ENCODE measurements around the gene EHBP1L1. TPM values are rescaled to one million over a fixed set of nuclear protein-coding genes. Genes with fewer than 3 reads are reported as not detected.

The EHBP1L1 gene
- total and polyA plus RNA-seq, 4 donors, result 1.1 to 120 (median 10.0) TPM

GRCh38 chr11:65598258-65598699 lies 22.4 kb downstream of the EHBP1L1 start:
- Histone ChIP-seq H3K9me3 (ENCODE audit: control insufficient read depth in 4 of 4, low read length in 3 of 4) (no peaks in the 10 kb centered on the region), H3K4me1 (ENCODE audit: control insufficient read depth in 4 of 4, insufficient read depth in 4 of 4, low read length in 3 of 4) (no peaks in the 10 kb centered on the region), H3K27me3 (ENCODE audit: control insufficient read depth in 4 of 4, insufficient read depth in 4 of 4, low read length in 3 of 4) (no peaks in the 10 kb centered on the region), H3K27ac (ENCODE audit: low read depth in 1 of 2, low read length in 2 of 2) (no peak overlapping the region), H3K9ac (ENCODE audit: low read depth in 1 of 2, low read length in 2 of 2) (no peak overlapping the region), H3K4me3 (ENCODE audit: low read depth in 1 of 3, low read length in 3 of 3) (no peak overlapping the region), H3K36me3 (ENCODE audit: control insufficient read depth in 4 of 4, insufficient read depth in 3 of 4, low read depth in 1 of 4, low read length in 3 of 4) (peaks cover 0 to 36% (median 15%) of the 10 kb centered on the region in 4 donors)
- 93% methylated on average over 16 of the region's 16 CpGs for WGBS
- TF ChIP-seq, protein P1, sequence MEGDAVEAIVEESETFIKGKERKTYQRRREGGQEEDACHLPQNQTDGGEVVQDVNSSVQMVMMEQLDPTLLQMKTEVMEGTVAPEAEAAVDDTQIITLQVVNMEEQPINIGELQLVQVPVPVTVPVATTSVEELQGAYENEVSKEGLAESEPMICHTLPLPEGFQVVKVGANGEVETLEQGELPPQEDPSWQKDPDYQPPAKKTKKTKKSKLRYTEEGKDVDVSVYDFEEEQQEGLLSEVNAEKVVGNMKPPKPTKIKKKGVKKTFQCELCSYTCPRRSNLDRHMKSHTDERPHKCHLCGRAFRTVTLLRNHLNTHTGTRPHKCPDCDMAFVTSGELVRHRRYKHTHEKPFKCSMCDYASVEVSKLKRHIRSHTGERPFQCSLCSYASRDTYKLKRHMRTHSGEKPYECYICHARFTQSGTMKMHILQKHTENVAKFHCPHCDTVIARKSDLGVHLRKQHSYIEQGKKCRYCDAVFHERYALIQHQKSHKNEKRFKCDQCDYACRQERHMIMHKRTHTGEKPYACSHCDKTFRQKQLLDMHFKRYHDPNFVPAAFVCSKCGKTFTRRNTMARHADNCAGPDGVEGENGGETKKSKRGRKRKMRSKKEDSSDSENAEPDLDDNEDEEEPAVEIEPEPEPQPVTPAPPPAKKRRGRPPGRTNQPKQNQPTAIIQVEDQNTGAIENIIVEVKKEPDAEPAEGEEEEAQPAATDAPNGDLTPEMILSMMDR (IDR thresholded peaks at IDR 0.05; ENCODE audit: low read depth, low read length, missing input control), result no peak
- TF ChIP-seq, protein P2, sequence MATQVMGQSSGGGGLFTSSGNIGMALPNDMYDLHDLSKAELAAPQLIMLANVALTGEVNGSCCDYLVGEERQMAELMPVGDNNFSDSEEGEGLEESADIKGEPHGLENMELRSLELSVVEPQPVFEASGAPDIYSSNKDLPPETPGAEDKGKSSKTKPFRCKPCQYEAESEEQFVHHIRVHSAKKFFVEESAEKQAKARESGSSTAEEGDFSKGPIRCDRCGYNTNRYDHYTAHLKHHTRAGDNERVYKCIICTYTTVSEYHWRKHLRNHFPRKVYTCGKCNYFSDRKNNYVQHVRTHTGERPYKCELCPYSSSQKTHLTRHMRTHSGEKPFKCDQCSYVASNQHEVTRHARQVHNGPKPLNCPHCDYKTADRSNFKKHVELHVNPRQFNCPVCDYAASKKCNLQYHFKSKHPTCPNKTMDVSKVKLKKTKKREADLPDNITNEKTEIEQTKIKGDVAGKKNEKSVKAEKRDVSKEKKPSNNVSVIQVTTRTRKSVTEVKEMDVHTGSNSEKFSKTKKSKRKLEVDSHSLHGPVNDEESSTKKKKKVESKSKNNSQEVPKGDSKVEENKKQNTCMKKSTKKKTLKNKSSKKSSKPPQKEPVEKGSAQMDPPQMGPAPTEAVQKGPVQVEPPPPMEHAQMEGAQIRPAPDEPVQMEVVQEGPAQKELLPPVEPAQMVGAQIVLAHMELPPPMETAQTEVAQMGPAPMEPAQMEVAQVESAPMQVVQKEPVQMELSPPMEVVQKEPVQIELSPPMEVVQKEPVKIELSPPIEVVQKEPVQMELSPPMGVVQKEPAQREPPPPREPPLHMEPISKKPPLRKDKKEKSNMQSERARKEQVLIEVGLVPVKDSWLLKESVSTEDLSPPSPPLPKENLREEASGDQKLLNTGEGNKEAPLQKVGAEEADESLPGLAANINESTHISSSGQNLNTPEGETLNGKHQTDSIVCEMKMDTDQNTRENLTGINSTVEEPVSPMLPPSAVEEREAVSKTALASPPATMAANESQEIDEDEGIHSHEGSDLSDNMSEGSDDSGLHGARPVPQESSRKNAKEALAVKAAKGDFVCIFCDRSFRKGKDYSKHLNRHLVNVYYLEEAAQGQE (IDR thresholded peaks at IDR 0.05), result no peak
- no peak for TF ChIP-seq FOXA1 (IDR thresholded peaks at IDR 0.05)
- no peak for TF ChIP-seq JUND (IDR thresholded peaks at IDR 0.05)
- no peak for DNase-seq (ENCODE audit: low spot score)

- H3K9ac ChIP-seq (ENCODE audit: low read depth in 1 of 2, low read length in 2 of 2), result no peak overlapping the region
- H3K4me1 ChIP-seq (ENCODE audit: control insufficient read depth in 4 of 4, insufficient read depth in 4 of 4, low read length in 3 of 4), result no peaks in the 10 kb centered on the region
- no peaks in the 10 kb centered on the region for H3K27me3 ChIP-seq (ENCODE audit: control insufficient read depth in 4 of 4, insufficient read depth in 4 of 4, low read length in 3 of 4)
- no peak for DNase-seq (ENCODE audit: low spot score)
- TF ChIP-seq RAD21 (IDR thresholded peaks at IDR 0.05), result no peak
- no peak for TF ChIP-seq GABPA (IDR thresholded peaks at IDR 0.05 in 1 of 2, conservative IDR thresholded peaks at IDR 0.05 in 1 of 2)
- no peak for TF ChIP-seq YY1 (IDR thresholded peaks at IDR 0.05)
- no peak for TF ChIP-seq TAF1 (conservative IDR thresholded peaks at IDR 0.05)
- no peak for TF ChIP-seq EGR1 (IDR thresholded peaks at IDR 0.05; ENCODE audit: low read depth in 2 of 2)
- TF ChIP-seq, protein P3, sequence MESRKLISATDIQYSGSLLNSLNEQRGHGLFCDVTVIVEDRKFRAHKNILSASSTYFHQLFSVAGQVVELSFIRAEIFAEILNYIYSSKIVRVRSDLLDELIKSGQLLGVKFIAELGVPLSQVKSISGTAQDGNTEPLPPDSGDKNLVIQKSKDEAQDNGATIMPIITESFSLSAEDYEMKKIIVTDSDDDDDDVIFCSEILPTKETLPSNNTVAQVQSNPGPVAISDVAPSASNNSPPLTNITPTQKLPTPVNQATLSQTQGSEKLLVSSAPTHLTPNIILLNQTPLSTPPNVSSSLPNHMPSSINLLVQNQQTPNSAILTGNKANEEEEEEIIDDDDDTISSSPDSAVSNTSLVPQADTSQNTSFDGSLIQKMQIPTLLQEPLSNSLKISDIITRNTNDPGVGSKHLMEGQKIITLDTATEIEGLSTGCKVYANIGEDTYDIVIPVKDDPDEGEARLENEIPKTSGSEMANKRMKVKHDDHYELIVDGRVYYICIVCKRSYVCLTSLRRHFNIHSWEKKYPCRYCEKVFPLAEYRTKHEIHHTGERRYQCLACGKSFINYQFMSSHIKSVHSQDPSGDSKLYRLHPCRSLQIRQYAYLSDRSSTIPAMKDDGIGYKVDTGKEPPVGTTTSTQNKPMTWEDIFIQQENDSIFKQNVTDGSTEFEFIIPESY (IDR thresholded peaks at IDR 0.05), result no peak
- TF ChIP-seq HNF4A (conservative IDR thresholded peaks at IDR 0.05), result no peak
- TF ChIP-seq FOXA1 (IDR thresholded peaks at IDR 0.05), result no peak
- no peak for TF ChIP-seq FOXA2 (IDR thresholded peaks at IDR 0.05)
- TF ChIP-seq NR2F2 (IDR thresholded peaks at IDR 0.05), result no peak
- TF ChIP-seq, protein P4, sequence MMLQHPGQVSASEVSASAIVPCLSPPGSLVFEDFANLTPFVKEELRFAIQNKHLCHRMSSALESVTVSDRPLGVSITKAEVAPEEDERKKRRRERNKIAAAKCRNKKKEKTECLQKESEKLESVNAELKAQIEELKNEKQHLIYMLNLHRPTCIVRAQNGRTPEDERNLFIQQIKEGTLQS (IDR thresholded peaks at IDR 0.05), result no peak
- TF ChIP-seq HNF4G (IDR thresholded peaks at IDR 0.05), result no peak
- no peak overlapping the region for H3K27ac ChIP-seq (ENCODE audit: low read depth in 1 of 2, low read length in 2 of 2)
- 93% methylated on average over 49 of the region's 49 CpGs for whole genome bisulfite sequencing
- H3K4me3 ChIP-seq (ENCODE audit: low read depth in 1 of 3, low read length in 3 of 3), result no peak overlapping the region
- H3K9me3 ChIP-seq (ENCODE audit: control insufficient read depth in 4 of 4, low read length in 3 of 4), result no peaks in the 10 kb centered on the region
- H3K36me3 ChIP-seq (ENCODE audit: control insufficient read depth in 4 of 4, insufficient read depth in 3 of 4, low read depth in 1 of 4, low read length in 3 of 4), result peaks cover 0 to 46% (median 21%) of the 10 kb centered on the region in 4 donors
Observed at GRCh38 chr11:65599216-65599954, 23.5 kb downstream of the EHBP1L1 start.

All from liver (tissue), 9 donors.